Loucy (cell line): ENCODE measurements around the gene INO80C.

Experiments used
- CTCF ChIP-seq: fragments of 200-600 bp; sonication (generic); conservative IDR thresholded peaks from 2 replicates; pipeline ENCODE4 v1.5.1; 2014; ENCODE audit warnings: mild to moderate bottlenecking, antibody characterized with exemption, low read length
- EZH2phosphoT487 ChIP-seq: fragments of 200-600 bp; IDR thresholded peaks from 2 replicates; pipeline ENCODE4 v1.6.1; 2018; ENCODE audit warnings: antibody characterized with exemption, mild to moderate bottlenecking, moderate library complexity, borderline replicate concordance

DNA sequence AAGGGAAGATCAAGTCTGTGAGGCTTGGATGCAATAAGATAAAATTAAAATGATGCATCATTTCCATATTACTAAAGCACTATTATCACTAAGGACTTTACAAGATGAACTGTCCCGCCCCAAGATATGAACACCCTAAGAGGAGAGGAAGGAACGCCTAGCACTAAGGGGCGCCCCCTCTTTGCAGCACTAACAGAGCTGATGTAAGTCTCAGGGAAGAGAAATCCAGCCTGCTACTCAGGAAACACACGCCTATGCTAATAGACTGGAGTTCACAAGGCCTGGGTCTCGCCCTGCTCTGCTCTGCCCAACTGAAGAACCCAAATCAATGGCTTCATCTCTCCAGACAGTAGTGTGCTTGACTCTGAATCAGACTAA is 6.1 kb downstream of the INO80C start:
- TF ChIP-seq CTCF, result no peak
- TF ChIP-seq EZH2phosphoT487, result no peak
